Measurements from ENCODE around the gene SIGLEC12. TPM values are rescaled to one million over a fixed set of nuclear protein-coding genes. Genes with fewer than 3 reads are reported as not detected.

SIGLEC12 gene
- total and polyA plus RNA-seq, 9 of the 15 experiments (the other 6 are each of a cell fraction or from before 2014, with no cell fraction given), result 0.08 to 1.3 (median 0.54) TPM

DNA sequence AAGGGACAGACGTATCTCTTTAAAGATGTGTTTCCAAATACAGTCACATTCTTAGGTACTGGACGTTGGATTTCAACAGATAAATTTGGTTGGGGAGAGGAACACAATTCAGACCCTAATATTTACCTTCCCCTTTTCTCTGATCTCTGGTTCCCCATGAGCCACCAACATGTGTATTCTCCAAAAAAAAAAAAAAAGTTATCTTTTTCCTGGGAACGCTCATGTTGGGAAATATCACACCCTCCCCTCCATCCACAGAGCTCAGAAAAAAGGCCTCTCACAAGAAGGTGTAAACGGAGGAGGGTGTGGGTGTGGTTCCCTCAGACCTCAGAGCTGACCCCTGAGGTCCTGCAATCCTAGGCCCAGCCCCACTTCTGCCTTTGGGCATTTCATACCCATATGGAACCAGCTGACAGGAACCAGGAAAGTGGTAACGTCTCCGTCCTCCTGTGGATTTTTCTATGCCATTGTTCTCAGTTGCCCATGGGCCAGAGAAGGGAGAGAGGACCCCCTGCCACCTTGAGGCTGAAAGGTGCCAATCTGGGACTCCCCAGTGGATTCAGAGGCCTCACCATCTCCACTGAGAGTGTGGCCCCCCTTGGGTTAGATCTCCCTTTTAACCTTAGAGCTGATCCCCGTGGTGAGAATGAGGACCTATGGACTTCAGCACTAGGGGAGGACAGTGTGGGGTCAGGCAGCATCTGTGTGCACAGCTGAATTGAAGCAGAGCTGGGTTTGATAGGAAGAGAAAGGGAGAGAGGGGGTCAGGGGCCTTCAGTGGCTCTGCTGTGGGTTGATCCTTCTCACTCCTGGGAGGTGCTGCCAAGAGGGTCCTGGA, 8.4 kb upstream of the SIGLEC12 start:
- no peaks in the 10 kb centered on the region for H3K9me3 ChIP-seq (replicated peaks; ENCODE audit: control insufficient read depth, insufficient read depth, low read depth, low read length)
- peak overlapping the region; percentile 98 for H3K27ac ChIP-seq (ENCODE audit: extremely low read depth, low read depth, low read length)
- BruUV-seq (replicated peaks), result no TSS peak
- peak overlapping the region; percentile 18 for H2AFZ ChIP-seq (ENCODE audit: low read depth, low read length)
- DNase-seq (ENCODE audit: extremely low read depth in 1 of 4, low spot score in 3 of 4), result peak; percentile 55 to 77 (median 60)
- H3K36me3 ChIP-seq (ENCODE audit: control insufficient read depth, insufficient read depth, low read length), result no peaks in the 10 kb centered on the region
- CTCF ChIA-PET (ENCODE audit: low intra/inter-chr PET ratio), result no interaction called here
- peak; percentile 63 for ATAC-seq
- H3K4me3 ChIP-seq, result no peak overlapping the region
- in situ Hi-C loops (cut with MboI) (no loop called here), intact Hi-C loops (cut with micrococcal nuclease) (loop anchor here (2.0 kb wide), 2 partner anchors 37 to 63 kb away; no protein-coding TSS in a partner anchor)
- peak; percentile 11 for FAIRE-seq
- no peaks in the 10 kb centered on the region for H3K27me3 ChIP-seq (ENCODE audit: control insufficient read depth in 2 of 2, insufficient read depth in 2 of 2, low read length in 2 of 2)
- peaks cover 35 to 62% of the 10 kb centered on the region in 2 experiments for H3K4me1 ChIP-seq (replicated peaks in 1 of 2; ENCODE audit: control insufficient read depth in 2 of 2, insufficient read depth in 2 of 2, low read length in 2 of 2)
- H3K79me2 ChIP-seq (ENCODE audit: control insufficient read depth, insufficient read depth, low read length), result peaks cover 12% of the 10 kb centered on the region
- H3K4me2 ChIP-seq (ENCODE audit: insufficient read depth, low read length), result peak overlapping the region; percentile 39
- 7% methylated on average over 7 of the region's 7 CpGs for WGBS (ENCODE audit: insufficient coverage, low coverage, missing lambda C conversion rate)
- POLR2A ChIA-PET, result interaction anchor here (0.9 to 1.4 kb wide), 4 partner anchors 12 to 41 kb away, joined by 3 to 5 read pairs (median 3); no protein-coding TSS in a partner anchor
- H4K20me1 ChIP-seq (replicated peaks; ENCODE audit: control insufficient read depth, insufficient read depth, low read length), result no peaks in the 10 kb centered on the region
- H3K9ac ChIP-seq (ENCODE audit: insufficient read depth in 1 of 2, low read depth in 2 of 2, low read length in 2 of 2), result peak overlapping the region; percentile 5 to 31; a peak in 3 of 4 replicates
- H3K9me1 ChIP-seq (ENCODE audit: control insufficient read depth, insufficient read depth, low read length), result no peaks in the 10 kb centered on the region
- TF ChIP-seq, protein P1, sequence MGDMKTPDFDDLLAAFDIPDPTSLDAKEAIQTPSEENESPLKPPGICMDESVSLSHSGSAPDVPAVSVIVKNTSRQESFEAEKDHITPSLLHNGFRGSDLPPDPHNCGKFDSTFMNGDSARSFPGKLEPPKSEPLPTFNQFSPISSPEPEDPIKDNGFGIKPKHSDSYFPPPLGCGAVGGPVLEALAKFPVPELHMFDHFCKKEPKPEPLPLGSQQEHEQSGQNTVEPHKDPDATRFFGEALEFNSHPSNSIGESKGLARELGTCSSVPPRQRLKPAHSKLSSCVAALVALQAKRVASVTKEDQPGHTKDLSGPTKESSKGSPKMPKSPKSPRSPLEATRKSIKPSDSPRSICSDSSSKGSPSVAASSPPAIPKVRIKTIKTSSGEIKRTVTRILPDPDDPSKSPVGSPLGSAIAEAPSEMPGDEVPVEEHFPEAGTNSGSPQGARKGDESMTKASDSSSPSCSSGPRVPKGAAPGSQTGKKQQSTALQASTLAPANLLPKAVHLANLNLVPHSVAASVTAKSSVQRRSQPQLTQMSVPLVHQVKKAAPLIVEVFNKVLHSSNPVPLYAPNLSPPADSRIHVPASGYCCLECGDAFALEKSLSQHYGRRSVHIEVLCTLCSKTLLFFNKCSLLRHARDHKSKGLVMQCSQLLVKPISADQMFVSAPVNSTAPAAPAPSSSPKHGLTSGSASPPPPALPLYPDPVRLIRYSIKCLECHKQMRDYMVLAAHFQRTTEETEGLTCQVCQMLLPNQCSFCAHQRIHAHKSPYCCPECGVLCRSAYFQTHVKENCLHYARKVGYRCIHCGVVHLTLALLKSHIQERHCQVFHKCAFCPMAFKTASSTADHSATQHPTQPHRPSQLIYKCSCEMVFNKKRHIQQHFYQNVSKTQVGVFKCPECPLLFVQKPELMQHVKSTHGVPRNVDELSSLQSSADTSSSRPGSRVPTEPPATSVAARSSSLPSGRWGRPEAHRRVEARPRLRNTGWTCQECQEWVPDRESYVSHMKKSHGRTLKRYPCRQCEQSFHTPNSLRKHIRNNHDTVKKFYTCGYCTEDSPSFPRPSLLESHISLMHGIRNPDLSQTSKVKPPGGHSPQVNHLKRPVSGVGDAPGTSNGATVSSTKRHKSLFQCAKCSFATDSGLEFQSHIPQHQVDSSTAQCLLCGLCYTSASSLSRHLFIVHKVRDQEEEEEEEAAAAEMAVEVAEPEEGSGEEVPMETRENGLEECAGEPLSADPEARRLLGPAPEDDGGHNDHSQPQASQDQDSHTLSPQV (IDR thresholded peaks at IDR 0.05), result peak; percentile 73
- no peak for TF ChIP-seq ZNF707 (CRISPR knock-in tag; conservative IDR thresholded peaks at IDR 0.05)
- no peak for TF ChIP-seq ZNF586 (CRISPR knock-in tag; conservative IDR thresholded peaks at IDR 0.05)
- TF ChIP-seq ZNF133 (CRISPR knock-in tag; IDR thresholded peaks at IDR 0.05), result no peak
- TF ChIP-seq, protein P2, sequence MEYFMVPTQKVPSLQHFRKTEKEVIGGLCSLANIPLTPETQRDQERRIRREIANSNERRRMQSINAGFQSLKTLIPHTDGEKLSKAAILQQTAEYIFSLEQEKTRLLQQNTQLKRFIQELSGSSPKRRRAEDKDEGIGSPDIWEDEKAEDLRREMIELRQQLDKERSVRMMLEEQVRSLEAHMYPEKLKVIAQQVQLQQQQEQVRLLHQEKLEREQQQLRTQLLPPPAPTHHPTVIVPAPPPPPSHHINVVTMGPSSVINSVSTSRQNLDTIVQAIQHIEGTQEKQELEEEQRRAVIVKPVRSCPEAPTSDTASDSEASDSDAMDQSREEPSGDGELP (CRISPR knock-in tag; IDR thresholded peaks at IDR 0.05; ENCODE audit: borderline replicate concordance), result peak; percentile 34; the same call in 1 of the 2 replicates
- peak; percentile 26; the same call in 1 of the 2 replicates for TF ChIP-seq ZBTB7A (IDR thresholded peaks at IDR 0.05; ENCODE audit: borderline replicate concordance, control insufficient read depth, low read depth, low read length)
- no peak for TF ChIP-seq L3MBTL2 (IDR thresholded peaks at IDR 0.05)
- TF ChIP-seq TEAD4 (IDR thresholded peaks at IDR 0.05; ENCODE audit: low read length), result peak; percentile 18; the same call in 1 of the 2 replicates
- no peak for TF ChIP-seq TEAD4 (CRISPR knock-in tag; IDR thresholded peaks at IDR 0.05; ENCODE audit: borderline replicate concordance)
- TF ChIP-seq CXXC5 (CRISPR knock-in tag; IDR thresholded peaks at IDR 0.05), result peak; percentile 40; the same call in 1 of the 2 replicates
- peak; percentile 73 for TF ChIP-seq CEBPB (tag; IDR thresholded peaks at IDR 0.05)
- no peak for TF ChIP-seq NEUROD1 (IDR thresholded peaks at IDR 0.05; ENCODE audit: borderline replicate concordance, low read depth, low read length, partially characterized antibody)
- no peak for TF ChIP-seq DDX20 (tag; IDR thresholded peaks at IDR 0.05; ENCODE audit: low read depth)
- 0 out of 4 replicates have a peak, but pooled peaks of 1 of the 2 experiments have one; percentile 23 for TF ChIP-seq FOXA3 (CRISPR knock-in tag; conservative IDR thresholded peaks at IDR 0.05 in 1 of 2, IDR thresholded peaks at IDR 0.05 in 1 of 2)
- no peak for TF ChIP-seq CEBPG (CRISPR knock-in tag; IDR thresholded peaks at IDR 0.05)
- 0 out of 4 replicates have a peak, but pooled peaks of 1 of the 2 experiments have one; percentile 27 for TF ChIP-seq CEBPG (tag; conservative IDR thresholded peaks at IDR 0.05 in 1 of 2, IDR thresholded peaks at IDR 0.05 in 1 of 2)

Measured in K562 (cell line).